Endothelial cell of umbilical vein (primary cell): ENCODE data around the gene OR2B3. TPM values are rescaled to one million over a fixed set of nuclear protein-coding genes. Genes with fewer than 3 reads are reported as not detected.

Experiments
- BruUV-seq: library from RNA; stranded (reverse); fragments of 400-500 nt; replicated peaks from 2 replicates; lab custom pipeline; 2021; lab: Mats Ljungman, UMichigan
- CTCF ChIA-PET: fragments of 300-600, 350-600 bp; sonication (Branson Sonifier 250); formaldehyde crosslinking; loops from one replicate; lab custom pipeline; 2021; ENCODE audit warnings: antibody characterized with exemption, inconsistent platforms; lab: Charles Lee
- POLR2A ChIA-PET: fragments of 300-600, 350-600 bp; sonication (Branson Sonifier 250); formaldehyde crosslinking; loops from one replicate; lab custom pipeline; 2021; ENCODE audit warnings: antibody characterized with exemption, inconsistent platforms; lab: Charles Lee
- DNase-seq: peaks from one replicate; pipeline ENCODE4 v3.0.0-alpha.2; 2011; ENCODE audit warnings: low read depth, low spot score
- FAIRE-seq: peaks from 2 replicates; lab custom pipeline; 2011; peaks lifted over from hg19 to GRCh38; lab: Jason Lieb, UNC
- H2AFZ ChIP-seq: 2 replicates; pipeline ENCODE4 v1.6.0; 2012; ENCODE audit warnings: low read depth, low read length, control low read depth, inconsistent platforms
- H3K27ac ChIP-seq: 2 replicates; pipeline ENCODE4 v1.5.1; 2011; ENCODE audit warnings: low read depth, mild to moderate bottlenecking, control low read depth, low read length, moderate library complexity; ENCODE audit not compliant: insufficient read depth
- H3K27me3 ChIP-seq, 2 experiments: 2 replicates each; pipeline versions ENCODE4 v1.6.0 to v1.6.1; 2011; ENCODE audit warnings: low read length in 2 of 2, mixed read lengths in 1 of 2; ENCODE audit not compliant: control insufficient read depth in 2 of 2, insufficient read depth in 2 of 2
- H3K36me3 ChIP-seq, 2 experiments: 2 replicates in 1 of 2; 3 replicates in 1 of 2; pipeline ENCODE4 v1.5.1; 2011; ENCODE audit warnings: low read length in 2 of 2, mild to moderate bottlenecking in 1 of 2, moderate library complexity in 1 of 2; ENCODE audit not compliant: control insufficient read depth in 2 of 2, insufficient read depth in 2 of 2; ENCODE audit errors: extremely low read depth in 1 of 2
- H3K4me1 ChIP-seq: 3 replicates; pipeline ENCODE4 v1.5.1; 2011; ENCODE audit warnings: mild to moderate bottlenecking, low read length; ENCODE audit not compliant: control insufficient read depth, insufficient read depth; ENCODE audit errors: extremely low read depth
- H3K4me2 ChIP-seq: 2 replicates; pipeline ENCODE4 v1.6.1; 2011; ENCODE audit warnings: low read length, control low read depth, mixed read lengths; ENCODE audit not compliant: insufficient read depth
- H3K4me3 ChIP-seq, 3 experiments: fragments of 200-600 bp in 1 of 3; sonication (generic), shearing (Covaris generic) in 1 of 3; replicated peaks in 1 of 3; 2 replicates each; pipeline ENCODE4 v1.5.1; 2011 to 2016; ENCODE audit warnings: control low read depth in 3 of 3, low read length in 3 of 3, mild to moderate bottlenecking in 2 of 3, inconsistent platforms in 1 of 3, low read depth in 1 of 3, moderate library complexity in 1 of 3; ENCODE audit not compliant: insufficient read depth in 1 of 3
- H3K79me2 ChIP-seq: 2 replicates; pipeline ENCODE4 v1.6.0; 2012; ENCODE audit warnings: low read length, inconsistent platforms; ENCODE audit not compliant: control insufficient read depth, insufficient read depth
- H3K9ac ChIP-seq: replicated peaks from 2 replicates; pipeline ENCODE3; 2011; ENCODE audit warnings: low read length, control low read depth; ENCODE audit not compliant: insufficient read depth; ENCODE audit errors: extremely low read depth
- H3K9me1 ChIP-seq: replicated peaks from 3 replicates; pipeline ENCODE4 v1.6.0; 2011; ENCODE audit warnings: mild to moderate bottlenecking, low read length; ENCODE audit not compliant: control insufficient read depth, insufficient read depth; ENCODE audit errors: extremely low read depth
- H3K9me3 ChIP-seq: replicated peaks from 2 replicates; pipeline ENCODE4 v1.5.1; 2012; ENCODE audit warnings: low read length, inconsistent platforms; ENCODE audit not compliant: control insufficient read depth, insufficient read depth
- H4K20me1 ChIP-seq: replicated peaks from 2 replicates; pipeline ENCODE3; 2011; ENCODE audit warnings: mild to moderate bottlenecking, low read length; ENCODE audit not compliant: control insufficient read depth, insufficient read depth; ENCODE audit errors: extremely low read depth
- CTCF ChIP-seq, 2 donors: IDR thresholded peaks; 1 replicate in 1 of 2; 2 replicates in 1 of 2; pipeline ENCODE4 v1.5.1; 2011; ENCODE audit warnings: low read length in 2 of 2, mild to moderate bottlenecking in 2 of 2, moderate library complexity in 2 of 2, control low read depth in 1 of 2, inconsistent platforms in 1 of 2, low read depth in 1 of 2; ENCODE audit not compliant: insufficient read depth in 1 of 2; ENCODE audit errors: extremely low read depth in 1 of 2
- EZH2 ChIP-seq: IDR thresholded peaks from 2 replicates; pipeline ENCODE4 v1.6.1; 2012; ENCODE audit warnings: borderline replicate concordance, low read depth, mild to moderate bottlenecking, moderate library complexity, low read length, inconsistent platforms; ENCODE audit not compliant: severe bottlenecking
- FOS ChIP-seq: IDR thresholded peaks from 2 replicates; pipeline ENCODE4 v1.6.1; 2011; ENCODE audit warnings: mild to moderate bottlenecking, low read length, moderate library complexity, borderline replicate concordance; ENCODE audit not compliant: insufficient read depth
- GATA2 ChIP-seq: IDR thresholded peaks from 2 replicates; pipeline ENCODE4 v1.7.0; 2011; ENCODE audit warnings: low read depth, mild to moderate bottlenecking, moderate library complexity, mixed read lengths, low read length; ENCODE audit not compliant: insufficient read length, insufficient read depth
- JUN ChIP-seq: IDR thresholded peaks from 2 replicates; pipeline ENCODE4 v1.6.1; 2011; ENCODE audit warnings: borderline replicate concordance, low read depth; ENCODE audit not compliant: insufficient read length, insufficient read depth
- MAX ChIP-seq: IDR thresholded peaks from 2 replicates; pipeline ENCODE4 v1.6.1; 2011; ENCODE audit not compliant: insufficient read depth, insufficient read length
- MYC ChIP-seq: IDR thresholded peaks from one replicate; pipeline ENCODE4 v1.6.1; 2011; ENCODE audit warnings: mild to moderate bottlenecking, low read depth, low read length
- POLR2A ChIP-seq: IDR thresholded peaks from 2 replicates; pipeline ENCODE4 v1.6.1; 2012; ENCODE audit warnings: low read depth, mild to moderate bottlenecking, control low read depth, low read length
- POLR2AphosphoS5 ChIP-seq: IDR thresholded peaks from 2 replicates; pipeline ENCODE4 v1.6.1; 2012; ENCODE audit warnings: low read depth, mild to moderate bottlenecking, control low read depth, low read length, moderate library complexity; ENCODE audit not compliant: insufficient read depth
- dilution Hi-C: fragments of 300-500 bp; cut with MboI; formaldehyde crosslinking; loops from one replicate; pipeline ENCODE4 v1.15.0; 2019; ENCODE audit warnings: low sequenced_read_pairs; ENCODE audit not compliant: extremely low pct_ligation_motif_present
- intact Hi-C: fragments of 100-400 bp; cut with micrococcal nuclease; formaldehyde crosslinking; loops from one replicate; pipeline ENCODE4 v1.10.0; 2022
- polyA plus RNA-seq, 4 experiments: library from polyadenylated mRNA; depleted of rRNA in 3 of 4; stranded (reverse) in 3 of 4; unstranded in 1 of 4; fragments of >200 nt; gene quantifications; 2 replicates each; pipeline versions ENCODE4 v1.2.1 to v1.2.3, GENCODE V29; 2011 to 2012; ENCODE audit warnings: missing spikeins in 1 of 4
- total RNA-seq: library from RNA; stranded (reverse); gene quantifications from 2 replicates; pipeline ENCODE4 v1.2.3, GENCODE V29; 2021

The OR2B3 gene
- total and polyA plus RNA-seq, 2 donors (not counting 3 experiments of a cell fraction or from before 2014, with no cell fraction given), result not detected

GRCh38 chr6:29045075-29045474, 42.0 kb downstream of the OR2B3 start, which contains the start of gene OR2W1:
OR2W1 (minus strand) TSS chr6:29045175; CDS start chr6:29045175, 0 bp downstream.
- Histone ChIP-seq H3K4me3 (no peak within 1 kb of the TSS), H3K9me3 (no peaks in the 10 kb centered on the region), H3K9me1 (no peaks in the 10 kb centered on the region), H3K4me1 (no peaks in the 10 kb centered on the region), H2AFZ (no peak within 1 kb of the TSS), H3K36me3 (no peaks in the 10 kb centered on the region), H3K79me2 (no peaks in the 10 kb centered on the region), H3K27ac (no peak within 1 kb of the TSS), H3K4me2 (no peak within 1 kb of the TSS), H3K9ac (no peak within 1 kb of the TSS), H3K27me3 (no peaks in the 10 kb centered on the region), H4K20me1 (no peaks in the 10 kb centered on the region)
- ChIA-PET CTCF (no interaction called here), POLR2A (no interaction called here)
- DNase-seq (no peak), FAIRE-seq (no peak)
- BruUV-seq, result no TSS peak
- dilution Hi-C loops, result no loop called here
- intact Hi-C loops, result no loop called here
- no peak for TF ChIP-seq GATA2
- TF ChIP-seq MAX, result no peak
- TF ChIP-seq POLR2AphosphoS5, result no peak
- TF ChIP-seq POLR2A, result no peak
- TF ChIP-seq JUN, result no peak
- TF ChIP-seq EZH2, result no peak
- no peak for TF ChIP-seq FOS
- no peak for TF ChIP-seq CTCF (IDR thresholded peaks at IDR 0.05; ENCODE audit: extremely low read depth in 1 of 2, insufficient read depth in 1 of 2, low read depth in 1 of 2, low read length in 2 of 2)
- TF ChIP-seq MYC, result no peak

Other genes starting within 250 kb of the OR2B3 start
- 67.5 and 69.2 TPM in 2 replicates for gene TRIM27, start 163.3 kb downstream of the OR2B3 start, total RNA-seq
- gene TRIM27, start 163.3 kb downstream of the OR2B3 start, polyA plus RNA-seq, result 67.1 and 71.9 TPM in 2 replicates
- 0.35 and 0.55 TPM in 2 replicates for gene ZNF311, start 82.0 kb downstream of the OR2B3 start, total RNA-seq
- 0.26 and 0.33 TPM in 2 replicates for gene ZNF311, start 82.0 kb downstream of the OR2B3 start, polyA plus RNA-seq
- not detected in 2 replicates for gene OR2W1, start 42.1 kb downstream of the OR2B3 start, total RNA-seq
- not detected in 2 replicates for gene OR2W1, start 42.1 kb downstream of the OR2B3 start, polyA plus RNA-seq
- gene OR2J1, start 12.2 kb upstream of the OR2B3 start, total RNA-seq, result not detected in 2 replicates
- gene OR2J1, start 12.2 kb upstream of the OR2B3 start, polyA plus RNA-seq, result not detected in 2 replicates
- gene OR2J3, start 20.7 kb upstream of the OR2B3 start, total RNA-seq, result not detected in 2 replicates
- gene OR2J3, start 20.7 kb upstream of the OR2B3 start, polyA plus RNA-seq, result not detected in 2 replicates
- gene OR2J2, start 83.6 kb upstream of the OR2B3 start, total RNA-seq, result not detected in 2 replicates
- not detected in 2 replicates for gene OR2J2, start 83.6 kb upstream of the OR2B3 start, polyA plus RNA-seq
- gene OR14J1, start 214.4 kb upstream of the OR2B3 start, total RNA-seq, result not detected in 2 replicates
- gene OR14J1, start 214.4 kb upstream of the OR2B3 start, polyA plus RNA-seq, result not detected in 2 replicates